ENCODE measurements around the gene CHRNB2.

- TF ChIP-seq EZH2 (IDR thresholded peaks at IDR 0.05; ENCODE audit: low read length, missing control alignments) (no peak), CTCF (conservative IDR thresholded peaks at IDR 0.05 in 1 of 2, IDR thresholded peaks at IDR 0.05 in 1 of 2; ENCODE audit: low read depth in 1 of 2, low read length in 2 of 2) (no peak)
Measured at GRCh38 chr1:154579374-154579773, 11.8 kb downstream of the CHRNB2 start.
